OCI-LY1 (cell line): Measurements from ENCODE around the gene TBC1D10A.

Experiments used
- CTCF ChIP-seq: fragments of 200-600 bp; sonication (generic), shearing (Covaris generic); IDR thresholded peaks from 2 replicates; pipeline ENCODE4 v1.5.1; 2017; ENCODE audit warnings: mild to moderate bottlenecking, antibody characterized with exemption, low read length, moderate library complexity, mixed read lengths
- EZH2 ChIP-seq: fragments of 200-600 bp; sonication (generic), shearing (Covaris generic); IDR thresholded peaks from 2 replicates; pipeline ENCODE4 v1.8.0; 2017; ENCODE audit warnings: borderline replicate concordance, mixed run types, mild to moderate bottlenecking, antibody characterized with exemption, low read length, moderate library complexity, mixed read lengths

- no peak for TF ChIP-seq CTCF
- no peak for TF ChIP-seq EZH2
These were observed 30.5 kb upstream of the TBC1D10A start for GRCh38 chr22:30357236-30357570.
